ENCODE measurements around the gene SYVN1.

GRCh38 chr11:65131417-65131776 lies 2.9 kb downstream of the SYVN1 start:
- TF ChIP-seq CTCF (IDR thresholded peaks at IDR 0.05 in 8 of 11, conservative IDR thresholded peaks at IDR 0.05 in 3 of 11) (no peak), POLR2A (IDR thresholded peaks at IDR 0.05) (no peak), POLR2AphosphoS5 (IDR thresholded peaks at IDR 0.05) (no peak)
